ENCODE measurements around the gene STC2. TPM values are rescaled to one million over a fixed set of nuclear protein-coding genes. Genes with fewer than 3 reads are reported as not detected.

STC2 gene
- total RNA-seq, 3 donors from 2014 or later (not counting 1 experiment from before 2014, with no cell fraction given) = not detected

GRCh38 chr5:173304591-173304988 is 23.6 kb downstream of the STC2 start:
- Histone ChIP-seq H3K4me1 (ENCODE audit: control insufficient read depth, insufficient read depth, low read length) (no peaks in the 10 kb centered on the region), H3K27ac (ENCODE audit: low read length) (no peak overlapping the region), H3K27me3 (ENCODE audit: control insufficient read depth, insufficient read depth, low read length) (peaks cover under 1% of the 10 kb centered on the region), H3K4me3 (ENCODE audit: low read length) (no peak overlapping the region), H3K9me3 (ENCODE audit: control insufficient read depth, insufficient read depth, low read length) (no peaks in the 10 kb centered on the region), H3K36me3 (ENCODE audit: control insufficient read depth, insufficient read depth, low read length) (no peaks in the 10 kb centered on the region)
- Mint-ChIP-seq H3K27ac (no peak overlapping the region), H3K4me1 (no peaks in the 10 kb centered on the region), H3K9me3 (no peaks in the 10 kb centered on the region), H3K27me3 (ENCODE audit: low read depth in 2 of 2) (peaks cover 9 to 21% of the 10 kb centered on the region in 2 donors), H3K36me3 (no peaks in the 10 kb centered on the region), H3K4me3 (no peak overlapping the region)
- WGBS (ENCODE audit: insufficient coverage) = 77% methylated on average over 10 of the region's 10 CpGs
- TF ChIP-seq CTCF (IDR thresholded peaks at IDR 0.05) = no peak
- ATAC-seq (no peak), DNase-seq (no peak)
- intact Hi-C loops (cut with micrococcal nuclease) = no loop called here

- intact Hi-C loops (cut with micrococcal nuclease) = no loop called here
- no peaks in the 10 kb centered on the region for H3K27me3 ChIP-seq (ENCODE audit: control insufficient read depth, insufficient read depth, low read length)
- Mint-ChIP-seq H3K4me3 (no peak overlapping the region), H3K27me3 (ENCODE audit: low read depth in 2 of 2) (peaks cover 9 to 21% of the 10 kb centered on the region in 2 donors), H3K27ac (no peak overlapping the region), H3K9me3 (no peaks in the 10 kb centered on the region), H3K4me1 (no peaks in the 10 kb centered on the region), H3K36me3 (no peaks in the 10 kb centered on the region)
- H3K36me3 ChIP-seq (ENCODE audit: control insufficient read depth, insufficient read depth, low read length) = no peaks in the 10 kb centered on the region
- 72% methylated on average over 13 of the region's 13 CpGs for WGBS (ENCODE audit: insufficient coverage)
- TF ChIP-seq CTCF (IDR thresholded peaks at IDR 0.05) = no peak
- no peaks in the 10 kb centered on the region for H3K9me3 ChIP-seq (ENCODE audit: control insufficient read depth, insufficient read depth, low read length)
- no peak overlapping the region for H3K4me3 ChIP-seq (ENCODE audit: low read length)
- H3K27ac ChIP-seq (ENCODE audit: low read length) = no peak overlapping the region
- DNase-seq (no peak), ATAC-seq (no peak)
- H3K4me1 ChIP-seq (ENCODE audit: control insufficient read depth, insufficient read depth, low read length) = no peaks in the 10 kb centered on the region
Observed at GRCh38 chr5:173303878-173304590, 24.2 kb downstream of the STC2 start.

GRCh38 chr5:173302546-173303155 is 25.6 kb downstream of the STC2 start:
- Histone ChIP-seq H3K27ac (ENCODE audit: low read length) (no peak overlapping the region), H3K36me3 (ENCODE audit: control insufficient read depth, insufficient read depth, low read length) (no peaks in the 10 kb centered on the region), H3K9me3 (ENCODE audit: control insufficient read depth, insufficient read depth, low read length) (no peaks in the 10 kb centered on the region), H3K4me3 (ENCODE audit: low read length) (no peak overlapping the region), H3K4me1 (ENCODE audit: control insufficient read depth, insufficient read depth, low read length) (no peaks in the 10 kb centered on the region), H3K27me3 (ENCODE audit: control insufficient read depth, insufficient read depth, low read length) (no peaks in the 10 kb centered on the region)
- Mint-ChIP-seq H3K36me3 (no peaks in the 10 kb centered on the region), H3K4me3 (no peak overlapping the region), H3K27ac (no peak overlapping the region), H3K27me3 (ENCODE audit: low read depth in 2 of 2) (peaks cover 9 to 21% of the 10 kb centered on the region in 2 donors), H3K9me3 (no peaks in the 10 kb centered on the region), H3K4me1 (no peaks in the 10 kb centered on the region)
- WGBS (ENCODE audit: insufficient coverage) = 75% methylated on average over 4 of the region's 6 CpGs
- no peak for DNase-seq
- no peak for TF ChIP-seq CTCF (IDR thresholded peaks at IDR 0.05)
- intact Hi-C loops (cut with micrococcal nuclease) = no loop called here
- ATAC-seq = no peak
